Activated T-cell treated with anti-CD3 and anti-CD28 coated beads for 24 hours (primary cell): Measurements from ENCODE around the gene FAM53A.

Experiments
- DNase-seq: peaks from one replicate; pipeline ENCODE4 v3.0.0-alpha.2; 2020; ENCODE audit warnings: low read depth

FAM53A gene

GRCh38 chr4:1683736-1684505, at the start of gene FAM53A:
Gene FAM53A (minus strand): TSS chr4:1684313. CDS start chr4:1668741, 15,572 bp downstream.
- peak; percentile 92 for DNase-seq

GRCh38 chr4:1732911-1733310, 48.8 kb upstream of the FAM53A start:
- no peak for DNase-seq

- no peak for DNase-seq
Observed at GRCh38 chr4:1731180-1731579, 47.1 kb upstream of the FAM53A start.

- DNase-seq = no peak
Observed at GRCh38 chr4:1730532-1731135, 46.5 kb upstream of the FAM53A start.

- no peak for DNase-seq
Observed at GRCh38 chr4:1728061-1728980, 44.2 kb upstream of the FAM53A start.

- no peak for DNase-seq
Observed at GRCh38 chr4:1727117-1728031, 43.3 kb upstream of the FAM53A start.

GRCh38 chr4:1726146-1726934, 42.2 kb upstream of the FAM53A start:
- peak; percentile 84 for DNase-seq

- DNase-seq = no peak
Observed at GRCh38 chr4:1725521-1725920, 41.4 kb upstream of the FAM53A start.

- DNase-seq = peak; percentile 52
Observed at GRCh38 chr4:1723131-1723801, 39.2 kb upstream of the FAM53A start.

GRCh38 chr4:1722551-1723118, 38.5 kb upstream of the FAM53A start:
- no peak for DNase-seq

GRCh38 chr4:1721666-1722550, 37.8 kb upstream of the FAM53A start:
- no peak for DNase-seq

GRCh38 chr4:1721003-1721665, 37.0 kb upstream of the FAM53A start, which contains the start of the genes TACC3 and TMEM129:
Gene TACC3 (plus strand): TSS chr4:1721521. CDS start chr4:1723422, 1,901 bp downstream.
Gene TMEM129 (minus strand): TSS chr4:1721323. CDS start chr4:1720837, 486 bp downstream.
- DNase-seq = peak; percentile 91

- DNase-seq = no peak
Observed at GRCh38 chr4:1720163-1720983, 36.3 kb upstream of the FAM53A start.

GRCh38 chr4:1718095-1718850, 34.2 kb upstream of the FAM53A start:
- no peak for DNase-seq

GRCh38 chr4:1717129-1718094, 33.3 kb upstream of the FAM53A start:
- no peak for DNase-seq
